GM12875 (cell line): ENCODE data around the gene GAS2L2.

ENCODE experiments used
- H3K4me3 ChIP-seq: one replicate; pipeline ENCODE4 v1.5.1; 2011; ENCODE audit warnings: low read depth, low read length, control low read depth
- CTCF ChIP-seq: IDR thresholded peaks from 2 replicates; pipeline ENCODE4 v1.5.1; 2011; ENCODE audit warnings: low read depth, mild to moderate bottlenecking, control low read depth, inconsistent platforms, low read length, moderate library complexity, borderline replicate concordance; ENCODE audit not compliant: insufficient read depth

Gene GAS2L2

GRCh38 chr17:35715416-35715815 is 37.6 kb downstream of the GAS2L2 start:
- TF ChIP-seq CTCF = no peak
- H3K4me3 ChIP-seq = no peak overlapping the region

- H3K4me3 ChIP-seq = no peak overlapping the region
- no peak for TF ChIP-seq CTCF
These were observed 38.1 kb downstream of the GAS2L2 start for GRCh38 chr17:35714988-35715387.

GRCh38 chr17:35713069-35713728 is 39.8 kb downstream of the GAS2L2 start:
- no peak overlapping the region for H3K4me3 ChIP-seq
- TF ChIP-seq CTCF = no peak

- no peak for TF ChIP-seq CTCF
- no peak overlapping the region for H3K4me3 ChIP-seq
These were observed 42.1 kb downstream of the GAS2L2 start for GRCh38 chr17:35710950-35711349.

GRCh38 chr17:35709874-35710273 is 43.2 kb downstream of the GAS2L2 start:
- no peak for TF ChIP-seq CTCF
- no peak overlapping the region for H3K4me3 ChIP-seq

GRCh38 chr17:35708951-35709350 is 44.1 kb downstream of the GAS2L2 start:
- H3K4me3 ChIP-seq = no peak overlapping the region
- TF ChIP-seq CTCF = no peak

- TF ChIP-seq CTCF = no peak
- no peak overlapping the region for H3K4me3 ChIP-seq
These were observed 44.9 kb downstream of the GAS2L2 start for GRCh38 chr17:35708149-35708548.
